Measurements from ENCODE around the gene PARN. TPM values are rescaled to one million over a fixed set of nuclear protein-coding genes. Genes with fewer than 3 reads are reported as not detected.

PARN gene
- total RNA-seq, 1 experiment from 2014 or later: 56.2 TPM

- no peaks in the 10 kb centered on the region for H3K79me1 ChIP-seq (ENCODE audit: insufficient read depth, low read depth, low read length, poor library complexity, severe bottlenecking)
- no peaks in the 10 kb centered on the region for H3K9me3 ChIP-seq (ENCODE audit: control insufficient read depth, low read depth, low read length)
- no peak overlapping the region for H4K5ac ChIP-seq (ENCODE audit: insufficient read length, low read depth, low read length)
- H3K4me1 ChIP-seq (ENCODE audit: insufficient read depth, low read length): peaks cover 7% of the 10 kb centered on the region
- H3K56ac ChIP-seq (ENCODE audit: insufficient read length, low read depth, low read length): no peak overlapping the region
- no peak overlapping the region for H2BK15ac ChIP-seq (ENCODE audit: low read depth, low read length)
- H3K9ac ChIP-seq (ENCODE audit: extremely low read depth, insufficient read length, low read length): no peak overlapping the region
- no peak overlapping the region for H3K4me3 Mint-ChIP-seq
- no peak overlapping the region for H2BK120ac ChIP-seq (ENCODE audit: low read depth, low read length, poor library complexity, severe bottlenecking)
- H3K27ac ChIP-seq (ENCODE audit: insufficient read length, low read depth, low read length): no peak overlapping the region
- H3K79me2 ChIP-seq (ENCODE audit: insufficient read depth, low read length): no peaks in the 10 kb centered on the region
- H3K14ac ChIP-seq (ENCODE audit: insufficient read depth, low read length): no peak overlapping the region
- H3K36me3 Mint-ChIP-seq (ENCODE audit: insufficient read depth in 1 of 3, low read depth in 3 of 3): peaks cover 0 to 2% (median 2%) of the 10 kb centered on the region in 3 experiments; a peak in 2 of 7 replicates
- H3K4me1 Mint-ChIP-seq: peaks cover 24 to 25% of the 10 kb centered on the region in 2 experiments
- DNase-seq: no peak
- no peak overlapping the region for H2BK12ac ChIP-seq (ENCODE audit: insufficient read length, low read depth, low read length)
- TF ChIP-seq CTCF (conservative IDR thresholded peaks at IDR 0.05): no peak
- no CpG with 5 or more reads among the region's 2 CpGs for WGBS (ENCODE audit: extremely low coverage, insufficient read length, low lambda C conversion rate)
- no peak overlapping the region for H2AFZ ChIP-seq (ENCODE audit: low read length)
- no peak overlapping the region for H4K91ac ChIP-seq (ENCODE audit: insufficient read length, low read depth, low read length)
- H3T11ph ChIP-seq (ENCODE audit: low read length): no peak overlapping the region
- H3K4me2 ChIP-seq (ENCODE audit: insufficient read depth, insufficient read length, low read length): no peak overlapping the region
- H3K4ac ChIP-seq (ENCODE audit: low read depth, low read length): no peak overlapping the region
- no peaks in the 10 kb centered on the region for H3K27me3 ChIP-seq (ENCODE audit: insufficient read depth, low read length)
- H2BK5ac ChIP-seq (ENCODE audit: insufficient read length, low read length): no peak overlapping the region
- H3K27me3 Mint-ChIP-seq (ENCODE audit: low read depth): no peaks in the 10 kb centered on the region
- H4K8ac ChIP-seq (replicated peaks; ENCODE audit: insufficient read length, low read depth, low read length): no peak overlapping the region
- H3K9me3 Mint-ChIP-seq: no peaks in the 10 kb centered on the region
- H3K23me2 ChIP-seq (ENCODE audit: insufficient read length, low read depth, low read length, poor library complexity, severe bottlenecking): no peaks in the 10 kb centered on the region
- H4K20me1 ChIP-seq (ENCODE audit: control insufficient read depth, insufficient read depth, insufficient read length): no peaks in the 10 kb centered on the region
- H2AK5ac ChIP-seq (ENCODE audit: insufficient read length, low read length): no peak overlapping the region
- H3K18ac ChIP-seq (ENCODE audit: insufficient read length, low read depth, low read length): no peak overlapping the region
- no peak overlapping the region for H2BK20ac ChIP-seq (ENCODE audit: low read depth, low read length, poor library complexity, severe bottlenecking)
- no peak overlapping the region for H3K23ac ChIP-seq (ENCODE audit: insufficient read length, low read depth, low read length)
- peak overlapping the region; percentile 27 to 89 (median 89); a peak in 5 of 7 replicates for H3K27ac Mint-ChIP-seq
These were observed 119.5 kb downstream of the PARN start for GRCh38 chr16:14510581-14510938.
